Glomerular endothelial cell (primary cell): ENCODE results near the gene CEP192. TPM values are rescaled to one million over a fixed set of nuclear protein-coding genes. Genes with fewer than 3 reads are reported as not detected.
A peak's percentile ranks its signal among the peaks of the same experiment; 100 is the strongest.

ENCODE experiments used
- DNase-seq: peaks from one replicate; pipeline ENCODE4 v3.0.0-alpha.2; 2011; ENCODE audit warnings: low read depth, low spot score; ENCODE audit errors: extremely low read depth
- total RNA-seq: library from RNA; depleted of rRNA; stranded (reverse); fragments of >200 nt; gene quantifications from 2 replicates; pipeline ENCODE4 v1.2.3, GENCODE V29; 2015

CEP192 gene
- total RNA-seq, 1 donor from 2014 or later, result 16.0 TPM

DNA sequence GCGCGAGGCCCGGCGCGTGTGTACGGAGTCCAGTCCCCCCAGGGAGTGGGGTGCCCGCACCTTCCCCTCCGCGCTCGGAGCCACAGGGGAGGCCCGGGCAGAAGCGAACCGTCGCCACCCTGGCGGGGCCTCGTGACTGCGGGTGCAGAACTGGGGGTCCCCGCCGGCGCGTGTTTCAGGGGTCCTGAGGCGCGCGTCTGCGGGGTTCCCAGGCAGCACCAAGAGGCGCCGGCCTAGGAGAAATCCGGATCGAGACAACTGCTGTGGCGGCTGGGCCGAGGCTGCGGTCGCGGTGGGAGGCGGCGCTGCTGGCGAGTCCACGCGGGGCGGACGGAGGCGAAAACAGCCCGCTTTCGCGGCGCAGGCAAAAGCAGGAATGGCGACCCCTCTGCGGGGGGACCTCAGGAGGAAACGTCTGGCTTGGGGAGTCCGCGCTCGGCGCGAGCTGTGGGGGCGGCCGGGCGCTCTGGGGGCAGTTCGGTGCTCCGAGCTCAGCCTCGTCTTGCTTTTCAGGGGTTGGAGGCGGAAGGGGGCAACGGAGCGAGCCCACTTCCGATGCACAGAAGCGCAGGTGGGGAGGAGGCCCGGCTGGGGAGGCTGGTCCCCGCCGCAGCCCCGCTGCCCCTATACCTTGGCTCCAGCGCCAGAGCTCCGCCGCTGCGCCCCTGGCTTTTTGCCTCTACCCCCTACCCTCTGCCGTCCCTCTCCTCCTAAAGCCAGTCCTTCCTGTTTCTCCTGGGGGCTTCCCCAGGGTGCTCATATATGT is 145.9 kb downstream of the CEP192 start:
- no peak for DNase-seq

- no peak for DNase-seq
Observed at GRCh38 chr18:13137670-13138419, 146.7 kb downstream of the CEP192 start.

GRCh38 chr18:13138420-13139139 is 147.4 kb downstream of the CEP192 start:
- DNase-seq, result no peak

- no peak for DNase-seq
Observed at GRCh38 chr18:13139885-13140450, 148.8 kb downstream of the CEP192 start.

DNA sequence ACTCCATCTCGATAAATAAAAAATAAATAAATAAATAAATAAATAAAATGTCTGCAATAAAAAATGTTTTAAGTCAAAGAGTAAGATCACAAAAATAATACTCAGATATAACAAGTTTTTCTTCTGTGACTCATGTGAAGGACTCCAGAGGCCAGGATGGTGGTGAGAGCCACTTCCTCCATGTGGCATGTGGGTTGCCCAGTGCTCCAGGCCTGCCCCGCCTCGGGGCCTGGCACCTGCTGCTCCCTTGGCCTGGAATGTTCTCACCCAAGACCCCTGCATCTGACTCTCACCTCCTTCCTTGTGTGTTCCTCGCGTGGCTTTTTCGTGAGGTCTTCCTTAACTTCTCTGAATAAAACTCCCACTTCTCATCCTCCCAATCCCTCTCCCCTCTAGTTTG is 150.0 kb downstream of the CEP192 start:
- no peak for DNase-seq

DNA sequence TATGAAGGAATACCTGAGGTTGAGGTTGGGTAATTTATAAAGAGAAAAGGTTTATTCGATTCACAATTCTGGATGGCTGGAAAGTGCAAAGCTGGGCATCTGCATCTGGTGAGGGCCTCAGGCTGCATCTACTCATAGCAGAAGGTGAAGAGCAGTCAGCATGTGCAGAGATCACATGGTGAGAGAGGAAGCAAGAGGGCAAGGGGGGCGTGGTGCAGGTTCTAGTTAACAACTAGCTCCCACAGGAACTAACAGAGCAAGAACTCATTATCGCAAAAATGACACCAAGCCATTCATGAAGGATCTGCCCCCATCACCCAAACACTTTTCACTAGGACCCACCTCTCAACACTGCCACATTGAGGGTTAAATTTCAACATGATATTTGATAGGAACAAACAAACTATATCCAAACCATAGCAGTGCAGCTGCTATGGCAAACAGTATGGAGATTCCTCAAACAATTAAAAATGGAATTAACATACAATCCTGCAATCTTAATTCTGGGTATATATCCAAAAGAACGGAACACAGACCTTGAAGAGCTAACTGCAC is 154.6 kb downstream of the CEP192 start:
- DNase-seq, result no peak

DNA sequence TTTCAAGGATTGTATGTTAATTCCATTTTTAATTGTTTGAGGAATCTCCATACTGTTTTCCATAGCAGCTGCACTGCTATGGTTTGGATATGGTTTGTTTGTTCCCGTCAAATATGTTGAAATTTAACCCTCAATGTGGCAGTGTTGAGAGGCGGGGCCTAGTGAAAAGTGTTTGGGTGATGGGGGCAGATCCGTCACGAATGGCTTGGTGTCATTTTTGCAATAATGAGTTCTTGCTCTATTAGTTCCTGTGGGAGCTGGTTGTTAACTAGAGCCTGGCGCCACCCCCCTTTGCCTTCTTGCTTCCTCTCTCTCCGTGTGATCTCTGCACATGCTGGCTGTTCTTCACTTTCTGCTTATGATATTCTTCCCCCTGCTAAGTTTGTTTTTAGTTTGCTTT is 156.0 kb downstream of the CEP192 start:
- no peak for DNase-seq

GRCh38 chr18:13151656-13152055 is 160.5 kb downstream of the CEP192 start:
- no peak for DNase-seq

DNA sequence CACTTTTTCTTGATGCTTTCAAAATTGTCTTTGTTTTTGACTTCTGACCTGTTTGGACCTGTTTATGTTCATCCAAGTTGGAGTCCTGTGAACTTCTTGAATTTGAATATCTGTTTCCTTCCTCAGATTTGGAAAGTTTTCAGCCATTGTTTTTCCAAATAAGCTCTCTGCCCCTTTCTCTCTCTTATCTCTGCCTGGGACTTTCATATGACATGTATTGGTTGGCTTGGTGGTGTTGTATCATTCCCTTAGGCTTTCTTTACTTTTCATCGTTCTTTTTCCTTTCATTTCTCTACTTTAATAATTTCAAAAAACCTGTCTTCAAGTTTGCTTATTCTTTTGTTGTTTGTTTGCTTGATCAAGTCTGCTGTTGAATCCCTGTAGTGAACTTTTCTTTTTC is 167.3 kb downstream of the CEP192 start:
- no peak for DNase-seq

- DNase-seq, result peak; percentile 44
Observed at GRCh38 chr18:13159579-13159978, 168.4 kb downstream of the CEP192 start.

DNA sequence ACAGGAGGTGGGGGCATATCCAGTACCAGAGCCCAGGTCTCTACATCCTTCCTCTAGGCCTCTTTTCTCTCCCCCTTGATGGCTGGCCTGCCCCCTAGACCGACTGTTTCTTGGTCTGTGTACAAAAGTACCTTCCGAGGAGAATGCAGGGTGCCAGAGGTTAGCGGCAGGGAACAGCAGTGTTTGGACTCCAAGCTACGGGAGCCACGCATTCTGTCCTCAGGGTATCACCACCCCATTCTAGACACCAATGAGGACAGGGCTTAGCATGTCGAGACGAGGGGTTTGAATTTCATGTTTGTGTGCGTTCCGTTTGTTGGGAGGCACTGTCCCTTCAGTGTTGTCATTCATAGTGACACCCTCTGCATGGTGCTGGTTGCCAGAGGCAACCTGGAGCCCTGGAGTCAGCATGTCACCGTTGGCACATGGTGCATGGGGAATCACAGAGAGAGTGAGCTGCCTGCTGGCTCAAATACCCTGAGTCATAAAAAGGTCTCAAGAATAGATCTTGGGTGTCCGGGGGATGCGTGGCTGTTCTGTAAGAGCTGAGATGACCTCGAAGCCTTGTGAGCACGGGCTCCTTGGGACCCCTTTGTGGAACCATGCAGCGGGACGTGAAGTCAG is 170.2 kb downstream of the CEP192 start:
- DNase-seq, result no peak

GRCh38 chr18:13163167-13163927 is 172.2 kb downstream of the CEP192 start:
- no peak for DNase-seq

GRCh38 chr18:13164406-13164805 is 173.2 kb downstream of the CEP192 start:
- no peak for DNase-seq

GRCh38 chr18:13165636-13166423 is 174.7 kb downstream of the CEP192 start:
- no peak for DNase-seq

GRCh38 chr18:13173578-13174145 is 182.5 kb downstream of the CEP192 start:
- no peak for DNase-seq
